ENCODE results near the gene SIRT5.

DNA sequence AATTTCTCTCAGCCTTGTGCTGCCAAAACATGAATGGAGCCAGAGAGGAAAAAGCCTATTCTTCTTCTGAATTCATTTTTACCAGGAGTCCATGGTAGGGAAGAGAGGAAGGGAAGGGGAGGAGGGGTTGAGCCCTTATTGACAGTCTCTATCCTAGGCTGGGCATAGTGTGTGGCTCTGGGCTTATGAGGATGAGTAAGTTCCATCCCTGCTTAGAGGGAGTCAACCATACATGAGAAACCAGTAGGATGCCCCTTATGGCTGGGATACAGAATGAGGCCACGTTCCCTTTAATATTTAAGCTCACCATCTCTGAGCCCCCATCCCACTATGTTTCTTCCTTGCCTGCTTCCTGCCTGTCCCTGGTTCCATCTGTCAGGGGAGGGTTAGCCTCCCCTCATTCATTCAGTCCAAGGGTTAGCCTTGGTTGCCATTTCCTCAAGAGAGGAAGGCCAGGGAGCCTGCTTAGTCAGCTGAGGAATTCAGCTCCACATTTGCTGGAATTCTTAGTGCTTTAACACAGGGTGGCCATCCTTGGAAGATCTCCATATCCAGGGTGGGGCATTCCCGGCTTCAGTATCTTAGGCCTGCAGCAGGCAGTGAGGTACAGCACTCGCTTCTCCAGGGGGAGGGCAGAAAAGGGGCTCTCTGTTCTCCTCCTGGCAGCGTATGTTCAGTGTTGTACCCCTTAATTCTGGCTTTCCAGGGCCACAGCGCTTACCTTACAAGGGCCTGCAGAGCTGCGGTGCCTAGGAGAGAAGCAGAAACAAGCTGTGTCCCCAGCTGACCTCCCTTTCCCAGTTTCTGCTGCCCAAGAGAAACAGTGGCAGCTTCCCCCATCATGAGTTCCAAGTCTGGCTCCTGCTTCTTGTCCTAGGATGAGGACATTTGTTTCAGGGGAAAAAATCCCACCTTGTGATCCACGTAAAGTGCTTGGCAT, 12.5 kb downstream of the SIRT5 start:
- TF ChIP-seq POLR2AphosphoS5 (IDR thresholded peaks at IDR 0.05; ENCODE audit: borderline replicate concordance, low read depth, low read length) (no peak), EZH2 (IDR thresholded peaks at IDR 0.05) (no peak)

Data from SK-N-MC (cell line).